Smooth muscle cell (in vitro differentiated cells): ENCODE measurements around the gene DSG3. TPM values are rescaled to one million over a fixed set of nuclear protein-coding genes. Genes with fewer than 3 reads are reported as not detected.
"Not testable (repeated sequence)": the region's sequence is repeated elsewhere in the genome, so short reads cannot be mapped to it uniquely, and the experiment has no call there.

Experiments used
- DNase-seq: peaks from one replicate; lab custom pipeline; 2025; ENCODE audit not compliant: unreplicated experiment; lab: John Stamatoyannopoulos, UW
- H2AFZ ChIP-seq: fragments of 200-600 bp; sonication (generic); 2 replicates; pipeline ENCODE4 v1.6.0; 2016; ENCODE audit warnings: antibody characterized with exemption, low read depth, mild to moderate bottlenecking
- H3F3A ChIP-seq: fragments of 200-600 bp; sonication (generic); 2 replicates; pipeline ENCODE4 v1.6.0; 2017; ENCODE audit warnings: antibody characterized with exemption, low read depth
- H3K27ac ChIP-seq: fragments of 200-600 bp; sonication (generic); 2 replicates; pipeline ENCODE4 v1.5.1; 2016; ENCODE audit warnings: low read depth, mild to moderate bottlenecking
- H3K27me3 ChIP-seq: fragments of 200-600 bp; sonication (generic); 2 replicates; pipeline ENCODE4 v1.6.1; 2016; ENCODE audit warnings: low read depth, mild to moderate bottlenecking
- H3K36me3 ChIP-seq: fragments of 200-600 bp; sonication (generic); 2 replicates; pipeline ENCODE4 v1.5.1; 2016; ENCODE audit warnings: low read depth
- H3K4me1 ChIP-seq: fragments of 200-600 bp; sonication (generic); 2 replicates; pipeline ENCODE4 v1.5.1; 2016; ENCODE audit warnings: low read depth
- H3K4me2 ChIP-seq: fragments of 200-600 bp; sonication (generic); 2 replicates; pipeline ENCODE4 v1.6.0; 2016; ENCODE audit warnings: mild to moderate bottlenecking
- H3K4me3 ChIP-seq: fragments of 200-600 bp; sonication (generic); 2 replicates; pipeline ENCODE4 v1.5.1; 2016; ENCODE audit warnings: mild to moderate bottlenecking
- H3K79me2 ChIP-seq: fragments of 200-600 bp; sonication (generic); 2 replicates; pipeline ENCODE4 v1.6.0; 2016; ENCODE audit warnings: low read depth, mild to moderate bottlenecking
- H3K9ac ChIP-seq: fragments of 200-600 bp; sonication (generic); 2 replicates; pipeline ENCODE4 v1.6.0; 2016; ENCODE audit warnings: low read depth
- H3K9me3 ChIP-seq: fragments of 200-600 bp; sonication (generic); replicated peaks from 2 replicates; pipeline ENCODE4 v1.5.1; 2016; ENCODE audit warnings: low read depth
- H4K20me1 ChIP-seq: fragments of 200-600 bp; sonication (generic); 2 replicates; pipeline ENCODE4 v1.6.0; 2016; ENCODE audit warnings: low read depth
- CTCF ChIP-seq: fragments of 200-600 bp; sonication (generic); IDR thresholded peaks from 2 replicates; pipeline ENCODE4 v1.5.1; 2017; ENCODE audit warnings: borderline replicate concordance, mild to moderate bottlenecking, antibody characterized with exemption; ENCODE audit not compliant: insufficient read depth, poor library complexity, severe bottlenecking
- WGBS: methylation state at CpG from one replicate; pipeline ENCODE4 v1.1.7; 2016; ENCODE audit warnings: low lambda C conversion rate; 5-methylcytosine and 5-hydroxymethylcytosine counted together
- polyA plus RNA-seq: library from polyadenylated mRNA; unstranded; fragments of >200 nt; fragmentation: Nextera tagmentation; extraction: Ambion mirVana; gene quantifications from 2 replicates; pipeline ENCODE4 v1.2.1, GENCODE V29; 2016
- total RNA-seq: library from RNA; depleted of rRNA; stranded (reverse); fragments of >200 nt; gene quantifications from 2 replicates; pipeline ENCODE4 v1.2.3, GENCODE V29; 2014

Gene DSG3
- total and polyA plus RNA-seq, 2 experiments from 2014 or later = 4.9 to 44.8 TPM

GRCh38 chr18:31504455-31505147 is 57.1 kb downstream of the DSG3 start:
- Histone ChIP-seq H2AFZ (no peak overlapping the region), H3K36me3 (no peaks in the 10 kb centered on the region), H3K9ac (no peak overlapping the region), H3K4me2 (no peak overlapping the region), H3K4me3 (no peak overlapping the region), H3K27me3 (no peaks in the 10 kb centered on the region), H3K9me3 (no peaks in the 10 kb centered on the region), H3K27ac (no peak overlapping the region), H3F3A (no peaks in the 10 kb centered on the region), H3K79me2 (peaks cover 100% of the 10 kb centered on the region), H3K4me1 (peaks cover 10% of the 10 kb centered on the region), H4K20me1 (peaks cover 47% of the 10 kb centered on the region)
- no peak for DNase-seq
- WGBS = 87% methylated on average over 10 of the region's 10 CpGs
- TF ChIP-seq CTCF = no peak

- H3K79me2 ChIP-seq = peaks cover 97% of the 10 kb centered on the region
- DNase-seq = no peak
- peaks cover 45% of the 10 kb centered on the region for H4K20me1 ChIP-seq
- WGBS = 86% methylated on average over 6 of the region's 6 CpGs
- H3K4me1 ChIP-seq = peaks cover 5% of the 10 kb centered on the region
- H3K4me3 ChIP-seq = no peak overlapping the region
- no peak overlapping the region for H3K9ac ChIP-seq
- no peaks in the 10 kb centered on the region for H3K36me3 ChIP-seq
- H2AFZ ChIP-seq = no peak overlapping the region
- H3F3A ChIP-seq = no peaks in the 10 kb centered on the region
- no peaks in the 10 kb centered on the region for H3K27me3 ChIP-seq
- no peak overlapping the region for H3K4me2 ChIP-seq
- H3K27ac ChIP-seq = no peak overlapping the region
- H3K9me3 ChIP-seq = no peaks in the 10 kb centered on the region
- no peak for TF ChIP-seq CTCF
These were observed 57.6 kb downstream of the DSG3 start for GRCh38 chr18:31505156-31505555.

GRCh38 chr18:31506024-31506742 is 58.6 kb downstream of the DSG3 start:
- peaks cover 86% of the 10 kb centered on the region for H3K79me2 ChIP-seq

GRCh38 chr18:31507124-31507523 is 59.6 kb downstream of the DSG3 start:
- DNase-seq, H3K27me3 ChIP-seq, H3K9ac ChIP-seq, H2AFZ ChIP-seq, H3K4me2 ChIP-seq, H3K36me3 ChIP-seq, H3K4me3 ChIP-seq, H3K27ac ChIP-seq, H3K9me3 ChIP-seq: not testable (repeated sequence)
- Histone ChIP-seq H3F3A (peaks cover 15% of the 10 kb centered on the region), H3K4me1 (peaks cover 10% of the 10 kb centered on the region), H4K20me1 (peaks cover 46% of the 10 kb centered on the region), H3K79me2 (peaks cover 77% of the 10 kb centered on the region)
- WGBS = 84% methylated on average over 1 of the region's 2 CpGs

More at GRCh38 chr18:31506024-31506742, 58.6 kb downstream of the DSG3 start:
- H3K27me3 ChIP-seq = no peaks in the 10 kb centered on the region
- peaks cover 7% of the 10 kb centered on the region for H3F3A ChIP-seq
- H3K36me3 ChIP-seq = no peaks in the 10 kb centered on the region
- 77% methylated on average over 5 of the region's 5 CpGs for WGBS
- H2AFZ ChIP-seq = no peak overlapping the region
- no peaks in the 10 kb centered on the region for H3K9me3 ChIP-seq
- no peak overlapping the region for H3K9ac ChIP-seq
- H3K4me3 ChIP-seq = no peak overlapping the region
- peak; percentile 37 for TF ChIP-seq CTCF
- DNase-seq = no peak
- H3K27ac ChIP-seq = peak overlapping the region; percentile 1
- H4K20me1 ChIP-seq = peaks cover 46% of the 10 kb centered on the region
- peaks cover 8% of the 10 kb centered on the region for H3K4me1 ChIP-seq
- H3K4me2 ChIP-seq = no peak overlapping the region
